Kidney epithelial cell (primary cell): ENCODE measurements around the gene ATP10B. TPM values are rescaled to one million over a fixed set of nuclear protein-coding genes. Genes with fewer than 3 reads are reported as not detected.

ENCODE experiments used
- DNase-seq: peaks from one replicate; pipeline ENCODE4 v3.0.0-alpha.2; 2010; ENCODE audit warnings: low read depth
- H3K27me3 ChIP-seq: 2 replicates; pipeline ENCODE4 v1.6.0; 2011; ENCODE audit warnings: low read length; ENCODE audit not compliant: control insufficient read depth, insufficient read depth
- H3K36me3 ChIP-seq: 2 replicates; pipeline ENCODE4 v1.5.1; 2011; ENCODE audit warnings: low read length; ENCODE audit not compliant: control insufficient read depth, insufficient read depth
- H3K4me3 ChIP-seq: 2 replicates; pipeline ENCODE4 v1.5.1; 2011; ENCODE audit warnings: low read depth, mild to moderate bottlenecking, control low read depth, low read length
- total RNA-seq: library from RNA; depleted of rRNA; stranded (reverse); fragments of >200 nt; gene quantifications from 2 replicates; pipeline ENCODE4 v1.2.3, GENCODE V29; 2015
- TF ChIP-seq, protein P1 (sequence below): IDR thresholded peaks from 2 replicates; pipeline ENCODE4 v1.5.1; 2011; ENCODE audit warnings: mild to moderate bottlenecking, moderate library complexity, low read length, control low read depth, inconsistent platforms; ENCODE audit not compliant: insufficient read depth, poor library complexity, severe bottlenecking

Gene ATP10B
- total RNA-seq, 1 donor from 2014 or later = not detected

DNA sequence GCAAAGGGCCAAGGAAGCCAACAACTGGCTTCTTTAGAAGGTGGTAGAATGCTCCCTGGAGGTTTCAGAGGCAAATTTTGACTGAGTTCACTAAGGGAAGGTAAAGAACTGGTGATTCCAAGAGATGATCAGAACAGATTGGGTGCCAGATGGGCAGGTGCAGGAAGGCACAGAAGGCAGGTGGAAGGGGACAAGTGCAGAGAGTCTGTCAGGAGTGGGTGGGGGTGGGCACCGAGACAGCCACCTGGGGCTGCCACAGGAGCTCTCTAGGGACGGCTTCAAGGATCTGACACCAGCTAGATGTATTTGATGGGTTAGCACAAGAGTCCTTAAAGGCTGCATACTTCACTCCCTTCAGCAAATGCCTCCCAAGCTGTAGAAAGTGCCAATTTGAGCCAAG, 223.0 kb downstream of the ATP10B start:
- no peak for DNase-seq
- Histone ChIP-seq H3K36me3 (no peaks in the 10 kb centered on the region), H3K27me3 (no peaks in the 10 kb centered on the region), H3K4me3 (no peak overlapping the region)
- TF ChIP-seq, protein P1, sequence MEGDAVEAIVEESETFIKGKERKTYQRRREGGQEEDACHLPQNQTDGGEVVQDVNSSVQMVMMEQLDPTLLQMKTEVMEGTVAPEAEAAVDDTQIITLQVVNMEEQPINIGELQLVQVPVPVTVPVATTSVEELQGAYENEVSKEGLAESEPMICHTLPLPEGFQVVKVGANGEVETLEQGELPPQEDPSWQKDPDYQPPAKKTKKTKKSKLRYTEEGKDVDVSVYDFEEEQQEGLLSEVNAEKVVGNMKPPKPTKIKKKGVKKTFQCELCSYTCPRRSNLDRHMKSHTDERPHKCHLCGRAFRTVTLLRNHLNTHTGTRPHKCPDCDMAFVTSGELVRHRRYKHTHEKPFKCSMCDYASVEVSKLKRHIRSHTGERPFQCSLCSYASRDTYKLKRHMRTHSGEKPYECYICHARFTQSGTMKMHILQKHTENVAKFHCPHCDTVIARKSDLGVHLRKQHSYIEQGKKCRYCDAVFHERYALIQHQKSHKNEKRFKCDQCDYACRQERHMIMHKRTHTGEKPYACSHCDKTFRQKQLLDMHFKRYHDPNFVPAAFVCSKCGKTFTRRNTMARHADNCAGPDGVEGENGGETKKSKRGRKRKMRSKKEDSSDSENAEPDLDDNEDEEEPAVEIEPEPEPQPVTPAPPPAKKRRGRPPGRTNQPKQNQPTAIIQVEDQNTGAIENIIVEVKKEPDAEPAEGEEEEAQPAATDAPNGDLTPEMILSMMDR = no peak

DNA sequence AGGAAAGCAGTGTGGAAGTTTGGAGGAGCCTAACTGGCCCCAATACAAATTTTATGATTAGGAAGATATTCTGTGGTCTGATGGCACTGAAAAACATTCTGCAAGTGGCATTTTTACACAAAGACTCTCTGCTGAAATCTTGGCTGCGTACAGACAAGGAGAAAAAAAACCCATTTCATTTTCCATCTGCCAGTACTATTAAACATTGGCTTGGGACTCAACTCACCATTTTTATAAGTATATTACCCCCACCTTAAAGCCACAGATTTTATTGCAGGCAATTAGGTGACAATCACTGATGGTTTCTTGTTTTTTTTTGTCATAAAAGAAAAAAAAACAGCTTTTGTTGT, 223.4 kb downstream of the ATP10B start:
- H3K27me3 ChIP-seq = no peaks in the 10 kb centered on the region
- no peak overlapping the region for H3K4me3 ChIP-seq
- no peak for DNase-seq
- TF ChIP-seq, protein P1 = no peak
- H3K36me3 ChIP-seq = no peaks in the 10 kb centered on the region

DNA sequence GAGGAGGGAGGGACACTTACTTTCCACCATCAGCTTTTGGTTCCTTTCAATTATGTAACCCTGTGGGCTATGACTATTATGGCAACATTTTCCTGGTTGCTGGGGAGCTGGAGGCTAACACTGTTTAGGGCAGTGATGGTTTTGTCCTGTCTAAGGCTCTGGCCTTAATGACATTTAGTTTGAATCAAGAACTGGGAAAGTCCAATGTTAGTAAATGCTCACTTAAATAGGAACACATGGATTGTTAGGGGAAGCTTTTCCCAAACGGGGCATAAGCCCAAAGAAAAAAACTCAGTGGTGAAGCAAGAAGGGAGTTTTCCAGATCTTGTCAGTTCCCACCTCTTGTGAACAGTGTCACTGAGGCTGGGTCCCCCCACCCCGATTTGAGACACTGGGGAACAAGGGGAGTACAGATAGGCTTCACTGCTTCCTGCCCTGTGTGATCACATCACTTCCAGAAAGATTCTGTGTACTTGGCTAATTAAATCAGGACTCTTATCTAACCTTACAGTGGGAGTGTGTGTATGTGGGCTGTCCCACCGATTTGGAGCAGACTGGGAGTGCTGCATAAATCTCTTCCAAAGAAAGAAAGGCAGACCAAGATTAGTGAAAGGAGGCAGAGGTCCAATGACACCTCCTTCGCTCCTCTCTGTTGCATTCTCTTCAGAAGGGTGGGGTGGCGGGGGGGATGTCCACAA, 223.9 kb downstream of the ATP10B start:
- TF ChIP-seq, protein P1 = no peak
- Histone ChIP-seq H3K4me3 (no peak overlapping the region), H3K36me3 (no peaks in the 10 kb centered on the region), H3K27me3 (no peaks in the 10 kb centered on the region)
- DNase-seq = no peak

DNA sequence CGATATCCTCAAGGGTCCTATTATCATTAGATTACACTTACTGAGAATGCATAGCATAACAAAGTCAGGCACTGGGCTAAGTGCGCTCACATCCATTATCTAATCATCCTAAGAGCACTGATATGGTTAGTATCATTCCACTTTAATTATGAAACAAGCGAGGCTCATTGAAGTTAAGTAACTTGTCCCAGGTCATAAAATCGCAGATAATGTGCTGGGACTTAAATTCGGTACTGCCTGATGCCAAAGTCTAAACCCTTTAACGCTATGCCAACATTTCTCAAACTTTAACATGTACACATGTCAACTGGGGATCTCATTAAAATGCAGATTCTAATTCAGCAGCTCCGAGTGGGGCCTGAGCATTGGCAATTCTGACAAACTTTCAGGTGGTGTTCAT, 225.7 kb downstream of the ATP10B start:
- TF ChIP-seq, protein P1 = no peak
- H3K4me3 ChIP-seq = no peak overlapping the region
- no peaks in the 10 kb centered on the region for H3K27me3 ChIP-seq
- no peaks in the 10 kb centered on the region for H3K36me3 ChIP-seq
- DNase-seq = no peak

DNA sequence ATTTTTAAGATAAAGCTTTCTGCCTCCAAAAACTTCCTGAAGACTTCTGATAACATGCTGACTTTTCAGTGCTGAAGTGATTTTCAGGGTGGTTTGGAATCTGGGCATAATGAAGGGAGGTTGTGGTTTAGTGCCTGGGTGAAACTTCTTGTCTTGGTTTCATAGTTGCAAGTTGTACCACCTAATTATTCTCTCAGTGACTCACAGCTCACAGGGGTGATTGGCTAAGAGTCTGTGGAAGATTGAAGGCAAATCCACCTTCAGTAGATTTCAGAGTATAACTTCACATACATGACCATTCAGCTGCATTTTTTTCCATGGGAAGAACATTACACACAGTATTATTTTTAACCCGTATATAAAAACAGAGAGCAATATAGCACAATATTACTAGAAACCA, 230.5 kb downstream of the ATP10B start:
- Histone ChIP-seq H3K36me3 (no peaks in the 10 kb centered on the region), H3K4me3 (no peak overlapping the region), H3K27me3 (no peaks in the 10 kb centered on the region)
- peak; percentile 49 for DNase-seq
- TF ChIP-seq, protein P1 = no peak

DNA sequence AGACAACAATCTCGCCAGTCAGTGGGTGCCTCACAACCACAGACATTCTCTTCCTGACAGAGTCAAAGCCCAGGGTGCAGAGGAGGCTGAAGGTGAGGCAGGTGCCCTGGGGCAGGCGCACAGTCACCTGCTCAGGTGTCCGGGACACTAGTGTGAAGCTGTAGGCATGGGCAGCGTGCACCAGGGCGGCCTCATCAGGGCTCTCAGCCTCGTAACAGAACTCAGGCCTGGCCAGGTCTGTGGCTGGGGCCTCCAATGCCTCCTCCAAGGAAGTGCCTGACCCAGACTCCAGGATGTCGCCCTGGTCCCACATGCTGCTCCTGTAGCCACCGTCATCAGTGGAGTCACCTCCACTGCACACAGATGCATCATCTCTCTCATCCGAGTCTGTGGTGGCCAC, 231.6 kb downstream of the ATP10B start:
- Histone ChIP-seq H3K36me3 (no peaks in the 10 kb centered on the region), H3K4me3 (no peak overlapping the region), H3K27me3 (no peaks in the 10 kb centered on the region)
- DNase-seq = no peak
- TF ChIP-seq, protein P1 = no peak
